H1 (cell line): ENCODE data around the gene GPER1. TPM values are rescaled to one million over a fixed set of nuclear protein-coding genes. Genes with fewer than 3 reads are reported as not detected.

ENCODE experiments used
- CTCF ChIA-PET: fragments of 300-600 bp; sonication (Branson Sonifier 250); formaldehyde crosslinking; loops from one replicate; lab custom pipeline; 2021; ENCODE audit not compliant: partially characterized antibody; lab: Charles Lee
- POLR2A ChIA-PET: fragments of 300-600 bp; sonication (Branson Sonifier 250); formaldehyde crosslinking; loops from one replicate; lab custom pipeline; 2021; ENCODE audit warnings: inconsistent platforms; ENCODE audit not compliant: partially characterized antibody; lab: Charles Lee
- DNase-seq, 2 experiments: peaks; one replicate each; pipeline versions ENCODE4 v3.0.0 to v3.0.0-alpha.2; 2010 to 2022; ENCODE audit warnings: low spot score in 2 of 2, low read depth in 1 of 2, mixed read lengths in 1 of 2
- FAIRE-seq: peaks from 2 replicates; lab custom pipeline; 2011; peaks lifted over from hg19 to GRCh38; lab: Jason Lieb, UNC
- H2AFZ ChIP-seq: 2 replicates; pipeline ENCODE4 v1.8.1; 2012; ENCODE audit warnings: low read length, inconsistent platforms
- H2AK5ac ChIP-seq: 2 replicates; pipeline ENCODE4 v1.6.1; 2013; ENCODE audit warnings: low read depth, low read length
- H2BK120ac ChIP-seq: replicated peaks from 2 replicates; pipeline ENCODE3; 2013; ENCODE audit warnings: low read depth, low read length, inconsistent platforms
- H2BK12ac ChIP-seq: 2 replicates; pipeline ENCODE4 v1.6.1; 2013; ENCODE audit warnings: low read depth, low read length
- H2BK15ac ChIP-seq: 2 replicates; pipeline ENCODE4 v1.6.1; 2013; ENCODE audit warnings: low read length
- H2BK20ac ChIP-seq: 2 replicates; pipeline ENCODE4 v1.6.1; 2013; ENCODE audit warnings: low read length
- H2BK5ac ChIP-seq: 2 replicates; pipeline ENCODE4 v1.6.1; 2013; ENCODE audit warnings: low read depth, low read length
- H3K14ac ChIP-seq: 2 replicates; pipeline ENCODE4 v1.6.1; 2013; ENCODE audit warnings: inconsistent platforms; ENCODE audit not compliant: insufficient read length
- H3K18ac ChIP-seq: 2 replicates; pipeline ENCODE4 v1.6.1; 2013; ENCODE audit warnings: low read length; ENCODE audit errors: extremely low read depth
- H3K23ac ChIP-seq: 2 replicates; pipeline ENCODE4 v1.6.1; 2013; ENCODE audit warnings: inconsistent platforms; ENCODE audit not compliant: insufficient read length
- H3K23me2 ChIP-seq: 2 replicates; pipeline ENCODE4 v1.6.1; 2013; ENCODE audit warnings: low read depth, low read length
- H3K27ac ChIP-seq: 2 replicates; pipeline ENCODE4 v1.6.1; 2011; ENCODE audit warnings: low read depth, low read length, inconsistent platforms
- H3K27me3 ChIP-seq, 4 experiments: replicated peaks in 1 of 4; 1 replicate in 1 of 4; 2 replicates in 3 of 4; pipeline versions ENCODE4 v1.6.1 to v1.8.1; 2011 to 2013; ENCODE audit warnings: low read length in 3 of 4, mild to moderate bottlenecking in 3 of 4, inconsistent platforms in 2 of 4, mixed read lengths in 2 of 4, moderate library complexity in 1 of 4; ENCODE audit not compliant: control insufficient read depth in 3 of 4, insufficient read depth in 3 of 4; ENCODE audit errors: extremely low read depth in 1 of 4
- H3K36me3 ChIP-seq, 4 experiments: 2 replicates each; pipeline versions ENCODE4 v1.6.1 to v1.8.1; 2011 to 2013; ENCODE audit warnings: mild to moderate bottlenecking in 4 of 4, low read length in 3 of 4, moderate library complexity in 2 of 4, control low read depth in 1 of 4, inconsistent platforms in 1 of 4; ENCODE audit not compliant: insufficient read depth in 4 of 4, control insufficient read depth in 2 of 4
- H3K4ac ChIP-seq: replicated peaks from 2 replicates; pipeline ENCODE3; 2013; ENCODE audit warnings: low read length, low read depth, mixed read lengths, inconsistent platforms; ENCODE audit not compliant: insufficient read length
- H3K4me1 ChIP-seq, 4 experiments: replicated peaks in 1 of 4; 1 replicate in 1 of 4; 2 replicates in 3 of 4; pipeline versions ENCODE4 v1.6.1 to v1.8.1; 2011 to 2013; ENCODE audit warnings: low read length in 3 of 4, inconsistent platforms in 2 of 4, mixed read lengths in 1 of 4; ENCODE audit not compliant: insufficient read depth in 4 of 4, control insufficient read depth in 3 of 4
- H3K4me2 ChIP-seq, 2 experiments: 2 replicates each; pipeline versions ENCODE4 v1.6.1 to v1.8.1; 2011 to 2013; ENCODE audit warnings: low read depth in 2 of 2, low read length in 2 of 2, control low read depth in 1 of 2, inconsistent platforms in 1 of 2, mild to moderate bottlenecking in 1 of 2; ENCODE audit not compliant: insufficient read depth in 1 of 2
- H3K4me3 ChIP-seq, 4 experiments: fragments of 200-600, 300-600 bp in 1 of 4; sonication (generic), shearing (Covaris generic), sonication (Bioruptor Twin) in 1 of 4; 2 replicates each; pipeline versions ENCODE4 v1.5.1 to v1.8.1; 2011 to 2016; ENCODE audit warnings: low read length in 4 of 4, low read depth in 3 of 4, control low read depth in 2 of 4, inconsistent platforms in 2 of 4, mild to moderate bottlenecking in 2 of 4, mixed read lengths in 1 of 4, moderate library complexity in 1 of 4; ENCODE audit not compliant: insufficient read depth in 2 of 4; ENCODE audit errors: extremely low read depth in 1 of 4
- H3K56ac ChIP-seq: replicated peaks from 2 replicates; pipeline ENCODE3; 2013; ENCODE audit warnings: low read depth, mild to moderate bottlenecking, mixed read lengths, low read length, inconsistent platforms; ENCODE audit not compliant: insufficient read length
- H3K79me1 ChIP-seq: 2 replicates; pipeline ENCODE4 v1.6.1; 2013; ENCODE audit warnings: low read depth, low read length, control low read depth
- H3K79me2 ChIP-seq, 2 experiments: 2 replicates each; pipeline versions ENCODE4 v1.6.1 to v1.8.1; 2012 to 2013; ENCODE audit warnings: low read length in 2 of 2, mild to moderate bottlenecking in 2 of 2, inconsistent platforms in 1 of 2; ENCODE audit not compliant: insufficient read depth in 2 of 2, control insufficient read depth in 1 of 2
- H3K9ac ChIP-seq, 4 experiments: replicated peaks in 1 of 4; 1 replicate in 1 of 4; 2 replicates in 3 of 4; pipeline versions ENCODE4 v1.6.1 to v1.8.1; 2011 to 2013; ENCODE audit warnings: low read depth in 3 of 4, low read length in 3 of 4, control low read depth in 2 of 4, mild to moderate bottlenecking in 2 of 4, moderate library complexity in 2 of 4, inconsistent platforms in 1 of 4; ENCODE audit errors: extremely low read depth in 1 of 4
- H3K9me3 ChIP-seq, 2 experiments: 2 replicates each; pipeline versions ENCODE4 v1.6.1 to v1.8.1; 2012 to 2013; ENCODE audit warnings: mild to moderate bottlenecking in 2 of 2, moderate library complexity in 2 of 2, control low read depth in 1 of 2, inconsistent platforms in 1 of 2, low read depth in 1 of 2, low read length in 1 of 2, mixed read lengths in 1 of 2; ENCODE audit not compliant: insufficient read depth in 2 of 2
- H4K20me1 ChIP-seq, 2 experiments: replicated peaks in 1 of 2; 2 replicates each; pipeline versions ENCODE3 to v1.8.1; 2011 to 2013; ENCODE audit warnings: inconsistent platforms in 2 of 2, low read length in 2 of 2, mild to moderate bottlenecking in 1 of 2; ENCODE audit not compliant: insufficient read depth in 2 of 2, control insufficient read depth in 1 of 2
- H4K5ac ChIP-seq: 2 replicates; pipeline ENCODE4 v1.6.1; 2013; ENCODE audit warnings: low read length, low read depth, mixed read lengths, inconsistent platforms; ENCODE audit not compliant: insufficient read length
- H4K8ac ChIP-seq: 2 replicates; pipeline ENCODE4 v1.8.0; 2013; ENCODE audit warnings: mild to moderate bottlenecking, moderate library complexity, low read length, inconsistent platforms; ENCODE audit not compliant: insufficient read depth; ENCODE audit errors: extremely low read depth
- H4K91ac ChIP-seq: replicated peaks from 2 replicates; pipeline ENCODE3; 2013; ENCODE audit warnings: low read length, mixed read lengths, inconsistent platforms; ENCODE audit not compliant: insufficient read length
- ASH2L ChIP-seq: fragments of 200-600, 300-600 bp; sonication (generic); IDR thresholded peaks from one replicate; pipeline ENCODE4 v1.7.1; 2017; ENCODE audit warnings: low read length
- BACH1 ChIP-seq: IDR thresholded peaks from 2 replicates; pipeline ENCODE4 v1.6.1; 2012; ENCODE audit warnings: low read length, improper control_type of control experiment
- CTBP2 ChIP-seq: IDR thresholded peaks from 2 replicates; pipeline ENCODE4 v1.7.0; 2011; ENCODE audit warnings: borderline replicate concordance, mild to moderate bottlenecking, moderate library complexity, mixed read lengths, low read length; ENCODE audit not compliant: insufficient read depth, insufficient read length
- EZH2 ChIP-seq: fragments of 200-600 bp; sonication (generic); IDR thresholded peaks from 2 replicates; pipeline ENCODE4 v1.7.1; 2012; ENCODE audit warnings: low read depth, mild to moderate bottlenecking, moderate library complexity, low read length, inconsistent platforms; ENCODE audit not compliant: severe bottlenecking
- GABPA ChIP-seq: IDR thresholded peaks from 2 replicates; pipeline ENCODE4 v1.6.1; 2011; ENCODE audit warnings: mild to moderate bottlenecking, low read length, moderate library complexity, borderline replicate concordance; ENCODE audit not compliant: insufficient read depth
- RFX5 ChIP-seq: IDR thresholded peaks from 2 replicates; pipeline ENCODE4 v1.6.1; 2011; ENCODE audit warnings: low read depth, low read length, improper control_type of control experiment, borderline replicate concordance
- RNF2 ChIP-seq: fragments of 200-900, 300-1000 bp; sonication (generic); IDR thresholded peaks from 2 replicates; pipeline ENCODE4 v1.7.1; 2016; ENCODE audit warnings: borderline replicate concordance, low read depth, mild to moderate bottlenecking, antibody characterized with exemption, low read length; ENCODE audit not compliant: poor library complexity, severe bottlenecking; ENCODE audit errors: missing control alignments
- TEAD4 ChIP-seq: IDR thresholded peaks from 2 replicates; pipeline ENCODE4 v1.6.1; 2012; ENCODE audit warnings: low read depth, low read length, inconsistent platforms, mixed read lengths
- WGBS, 2 experiments: shearing (Covaris generic) in 1 of 2; methylation state at CpG; one replicate each; pipeline versions ENCODE4 v1.1.6 to v1.1.7; 2013 to 2015; ENCODE audit warnings: low lambda C conversion rate in 2 of 2, mixed read lengths in 2 of 2, inconsistent platforms in 1 of 2, low coverage in 1 of 2, missing lambda C conversion rate in 1 of 2; ENCODE audit not compliant: insufficient replicate concordance in 2 of 2, insufficient coverage in 1 of 2, insufficient read length in 1 of 2; ENCODE audit errors: extremely low coverage in 1 of 2, missing lambda C conversion rate in 1 of 2; 5-methylcytosine and 5-hydroxymethylcytosine counted together
- polyA plus RNA-seq, 7 experiments: library from polyadenylated mRNA; depleted of rRNA in 3 of 7; stranded (reverse) in 5 of 7; unstranded in 2 of 7; fragments of >200 nt in 5 of 7; fragments of 200-250 nt in 2 of 7; gene quantifications; 1 replicate in 5 of 7; 2 replicates in 1 of 7; 4 replicates in 1 of 7; pipeline versions ENCODE4 v1.2.1 to v1.2.3, GENCODE V29; 2011 to 2013; ENCODE audit warnings: missing spikeins in 2 of 7, mixed read lengths in 2 of 7
- total RNA-seq: library from RNA; stranded (reverse); fragmentation: NEBNext Ultra II Directional; extraction: Animal tissue kit (Norgen Biotek cat#: 25700); gene quantifications from 2 replicates; pipeline ENCODE4 v1.2.1, GENCODE V29; 2021
- TF ChIP-seq, protein P1 (sequence below): IDR thresholded peaks from 2 replicates; pipeline ENCODE4 v1.6.1; 2012; ENCODE audit warnings: low read length, inconsistent platforms
- TF ChIP-seq, protein P2 (sequence below): IDR thresholded peaks from 2 replicates; pipeline ENCODE4 v1.6.1; 2011; ENCODE audit warnings: low read depth, mild to moderate bottlenecking, low read length; ENCODE audit not compliant: insufficient read depth

GPER1 gene
- total and polyA plus RNA-seq, 2 of the 8 experiments (the other 6 are each of a cell fraction or from before 2014, with no cell fraction given), result 0.24 to 0.47 TPM

DNA sequence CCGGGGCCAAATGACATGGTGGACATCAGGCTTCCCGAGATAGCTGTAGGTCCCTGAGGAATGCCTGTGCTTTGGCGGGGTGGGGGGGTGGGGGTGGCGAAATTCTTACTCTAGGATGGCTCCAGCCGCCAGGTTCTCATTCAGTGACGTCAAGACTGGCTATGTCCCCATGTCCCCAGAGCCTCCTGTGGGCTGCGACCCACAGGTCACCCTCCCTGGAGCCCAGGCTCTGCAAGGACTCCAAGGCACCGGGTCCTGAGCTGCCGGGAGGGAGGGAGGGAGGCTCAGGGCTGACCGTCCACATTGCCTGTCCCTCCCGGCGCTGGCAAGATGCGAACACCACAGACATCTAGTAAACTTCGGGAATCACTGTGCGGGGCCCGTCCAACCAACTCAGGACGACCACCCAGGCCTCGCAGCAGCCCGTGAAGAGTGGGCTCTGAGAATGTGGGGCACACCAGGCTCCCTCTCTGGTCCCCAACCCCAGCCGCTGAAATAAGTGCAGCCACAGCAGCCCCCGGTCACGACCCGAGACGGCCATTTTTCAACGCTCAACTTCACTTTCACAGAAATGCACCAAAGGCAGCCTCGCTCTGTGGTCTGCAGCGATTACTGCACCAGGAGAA, 31.0 kb upstream of the GPER1 start:
- POLR2A ChIA-PET, result no interaction called here
- Histone ChIP-seq H3K23me2 (no peaks in the 10 kb centered on the region), H3K36me3 (peaks cover 0 to 11% (median 0%) of the 10 kb centered on the region in 4 experiments; a peak in 1 of 8 replicates), H3K9ac (no peak overlapping the region), H3K9me3 (no peaks in the 10 kb centered on the region), H4K91ac (no peak overlapping the region), H3K23ac (no peak overlapping the region), H2BK12ac (no peak overlapping the region), H3K79me2 (no peaks in the 10 kb centered on the region), H2BK5ac (no peak overlapping the region), H3K27me3 (no peaks in the 10 kb centered on the region), H3K4ac (no peak overlapping the region), H2AFZ (no peak overlapping the region), H3K79me1 (peaks cover 5% of the 10 kb centered on the region; the same call in 1 of the 2 replicates), H3K27ac (no peak overlapping the region), H3K4me2 (no peak overlapping the region), H2BK120ac (no peak overlapping the region), H2BK15ac (no peak overlapping the region), H4K8ac (no peak overlapping the region), H3K4me3 (no peak overlapping the region), H3K4me1 (peaks cover 3 to 38% (median 23%) of the 10 kb centered on the region in 4 experiments), H2AK5ac (no peak overlapping the region), H2BK20ac (no peak overlapping the region), H4K20me1 (peaks cover 0 to 4% of the 10 kb centered on the region in 2 experiments), H3K18ac (no peak overlapping the region), H3K14ac (no peak overlapping the region), H3K56ac (no peak overlapping the region), H4K5ac (no peak overlapping the region)
- FAIRE-seq, result no peak
- 91% methylated on average over 16 of the region's 27 CpGs; no CpG with 5 or more reads in 1 of the 2 experiments for WGBS, 2 experiments
- no peak for DNase-seq
- CTCF ChIA-PET, result interaction anchor here (0.6 to 8.1 kb wide), 8 partner anchors 9 to 84 kb away, joined by 3 to 76 read pairs (median 8); partner anchors contain the start of gene GPR146
- TF ChIP-seq GABPA (no peak), TEAD4 (no peak), RNF2 (no peak), CTBP2 (no peak), EZH2 (no peak), RFX5 (no peak), BACH1 (no peak), ASH2L (no peak)
- TF ChIP-seq, protein P1, sequence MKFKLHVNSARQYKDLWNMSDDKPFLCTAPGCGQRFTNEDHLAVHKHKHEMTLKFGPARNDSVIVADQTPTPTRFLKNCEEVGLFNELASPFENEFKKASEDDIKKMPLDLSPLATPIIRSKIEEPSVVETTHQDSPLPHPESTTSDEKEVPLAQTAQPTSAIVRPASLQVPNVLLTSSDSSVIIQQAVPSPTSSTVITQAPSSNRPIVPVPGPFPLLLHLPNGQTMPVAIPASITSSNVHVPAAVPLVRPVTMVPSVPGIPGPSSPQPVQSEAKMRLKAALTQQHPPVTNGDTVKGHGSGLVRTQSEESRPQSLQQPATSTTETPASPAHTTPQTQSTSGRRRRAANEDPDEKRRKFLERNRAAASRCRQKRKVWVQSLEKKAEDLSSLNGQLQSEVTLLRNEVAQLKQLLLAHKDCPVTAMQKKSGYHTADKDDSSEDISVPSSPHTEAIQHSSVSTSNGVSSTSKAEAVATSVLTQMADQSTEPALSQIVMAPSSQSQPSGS, result no peak
- TF ChIP-seq, protein P2, sequence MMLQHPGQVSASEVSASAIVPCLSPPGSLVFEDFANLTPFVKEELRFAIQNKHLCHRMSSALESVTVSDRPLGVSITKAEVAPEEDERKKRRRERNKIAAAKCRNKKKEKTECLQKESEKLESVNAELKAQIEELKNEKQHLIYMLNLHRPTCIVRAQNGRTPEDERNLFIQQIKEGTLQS, result no peak
